Measurements from ENCODE around the gene SPON2. TPM values are rescaled to one million over a fixed set of nuclear protein-coding genes. Genes with fewer than 3 reads are reported as not detected.

The SPON2 gene
- total and polyA plus RNA-seq, 2 of the 4 experiments (the other 2 are of a cell fraction): 21.1 to 177 TPM

- no peak for TF ChIP-seq CTCF (conservative IDR thresholded peaks at IDR 0.05; ENCODE audit: low read depth, low read length)
- TF ChIP-seq MAFK (IDR thresholded peaks at IDR 0.05; ENCODE audit: low read depth, low read length): no peak
Measured at GRCh38 chr4:1168191-1169101, 3.9 kb downstream of the SPON2 start (continued).

Measured in IMR-90 (cell line).